GM19099 (cell line): ENCODE results near the gene FMN1.

ENCODE experiments used
- POLR2A ChIP-seq: IDR thresholded peaks from 3 replicates; pipeline ENCODE4 v1.6.1; 2011; ENCODE audit warnings: low read depth; ENCODE audit not compliant: insufficient read length; ENCODE audit errors: extremely low read depth

FMN1 gene

DNA sequence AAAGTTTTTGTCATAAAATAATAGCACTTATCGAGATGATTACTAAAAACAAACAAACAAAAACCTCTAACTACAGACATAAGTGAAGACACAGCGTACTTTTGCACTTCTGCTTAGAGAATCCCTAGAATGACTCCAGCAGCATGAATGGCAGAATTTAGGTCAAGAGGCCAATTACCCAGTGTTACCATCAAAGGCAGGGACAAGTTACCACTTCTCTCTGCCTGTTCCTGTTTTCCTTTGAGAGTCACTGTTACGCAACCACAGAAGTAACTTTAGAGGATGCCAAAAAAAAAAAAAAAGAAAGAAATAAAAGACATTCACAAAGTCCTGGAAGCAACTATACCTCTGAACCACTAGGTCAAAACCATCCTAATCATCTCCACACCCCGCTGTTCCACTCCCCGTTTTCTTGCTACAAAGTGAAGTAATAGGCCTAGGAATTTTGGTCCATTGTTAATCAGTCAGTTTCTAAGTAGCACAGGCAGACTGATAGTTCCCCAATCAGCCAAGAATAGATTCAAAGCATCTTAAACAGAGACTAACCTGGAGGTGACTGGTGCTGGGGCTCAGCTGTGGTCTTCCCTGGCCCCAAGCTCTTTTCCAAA lies 41.9 kb downstream of the FMN1 start:
- TF ChIP-seq POLR2A, result no peak

DNA sequence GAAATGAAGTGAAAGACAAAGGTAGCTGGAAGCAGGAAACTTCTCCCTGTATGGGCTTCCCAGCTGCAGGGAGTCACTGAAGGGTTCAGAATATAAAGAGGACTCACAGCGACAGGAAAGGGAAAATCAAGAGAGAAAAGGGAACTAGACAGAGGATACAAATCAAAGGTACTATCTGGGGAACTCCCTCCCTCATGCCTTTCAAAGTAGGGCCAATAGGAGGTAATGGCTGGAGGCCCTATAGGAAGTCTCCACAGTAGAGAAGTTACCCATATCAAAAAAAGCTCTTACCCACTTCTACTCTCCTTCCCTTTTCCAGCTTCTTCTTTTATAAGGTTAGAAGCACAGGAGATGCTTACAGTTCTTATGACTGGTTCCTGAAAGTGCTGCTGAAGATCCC lies 43.5 kb downstream of the FMN1 start:
- TF ChIP-seq POLR2A, result no peak

DNA sequence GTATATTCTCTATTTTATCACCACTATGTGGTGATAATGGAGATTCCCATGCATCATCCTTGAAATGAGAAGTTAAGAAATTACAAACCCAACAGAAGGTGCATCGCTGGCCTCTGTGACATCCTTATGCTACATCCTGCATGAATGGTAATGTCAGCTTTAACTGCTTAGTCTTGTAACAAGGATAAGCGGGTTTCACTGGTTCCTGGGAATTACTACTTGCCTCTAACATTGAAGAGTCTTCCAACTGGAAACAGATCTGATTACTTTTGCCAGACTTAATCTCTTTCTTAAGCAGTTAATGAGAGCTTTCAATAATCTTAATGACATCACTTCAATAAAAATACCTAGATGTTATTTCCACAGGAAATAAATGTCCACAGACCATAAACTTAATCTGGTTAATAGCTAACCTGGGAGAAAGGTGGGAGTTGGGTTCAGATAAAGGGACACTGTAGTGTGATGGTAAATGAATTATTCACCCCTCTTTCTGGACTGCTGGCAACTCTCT lies 44.0 kb downstream of the FMN1 start:
- no peak for TF ChIP-seq POLR2A

- TF ChIP-seq POLR2A, result no peak
These were observed 44.6 kb downstream of the FMN1 start for GRCh38 chr15:33149919-33150318.

DNA sequence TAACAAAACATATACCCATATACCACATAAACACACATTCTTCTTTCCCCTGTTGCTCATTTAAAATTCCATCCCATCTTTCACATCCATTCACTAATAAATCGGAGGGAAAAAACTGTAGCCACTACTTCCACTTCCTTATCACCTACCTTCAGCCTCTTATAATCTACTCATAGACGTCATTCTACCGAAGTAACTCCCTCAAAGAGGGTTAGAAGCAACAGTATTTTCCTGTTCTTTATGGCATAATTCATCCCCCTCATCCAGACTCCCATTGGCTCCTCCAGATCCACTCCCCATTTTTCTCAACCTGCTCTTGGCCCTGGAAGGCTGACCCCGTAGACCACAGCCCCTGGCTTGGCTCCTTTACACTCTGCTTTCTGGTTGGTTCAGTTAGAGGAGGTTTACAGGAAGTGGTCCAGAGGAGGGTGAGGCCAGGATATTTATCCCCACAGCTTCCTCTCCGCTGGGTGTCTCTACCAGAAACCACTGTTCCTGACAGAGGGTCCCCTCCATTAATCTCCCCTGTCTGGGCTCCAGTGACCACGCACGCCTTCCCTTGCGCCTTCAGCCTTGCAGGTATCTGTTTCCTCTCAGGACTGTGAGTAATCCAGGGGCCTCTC lies 46.3 kb downstream of the FMN1 start:
- TF ChIP-seq POLR2A, result no peak

- TF ChIP-seq POLR2A, result no peak
These were observed 48.5 kb downstream of the FMN1 start for GRCh38 chr15:33146051-33146450.

- no peak for TF ChIP-seq POLR2A
These were observed 49.1 kb downstream of the FMN1 start for GRCh38 chr15:33145447-33145846.

- TF ChIP-seq POLR2A, result no peak
These were observed 51.8 kb downstream of the FMN1 start for GRCh38 chr15:33142708-33143107.

DNA sequence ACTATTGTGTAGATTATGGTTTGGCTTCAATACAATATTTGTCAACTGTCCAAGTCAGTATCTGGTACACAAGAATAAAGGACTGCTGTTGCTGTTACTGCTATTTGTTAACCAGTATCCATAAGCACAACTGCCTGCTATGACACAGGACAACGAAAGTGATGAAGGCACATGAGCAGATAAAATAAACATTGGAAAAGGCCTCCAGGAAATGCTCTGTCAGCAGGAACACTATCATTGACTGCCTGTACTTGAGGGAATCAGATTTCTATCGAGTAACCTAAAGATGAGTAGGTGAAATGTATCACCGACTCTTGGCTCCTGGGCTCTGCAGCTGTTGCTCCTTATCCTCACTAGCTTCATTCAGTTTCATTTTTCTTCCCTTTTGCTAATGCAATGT lies 56.5 kb downstream of the FMN1 start:
- TF ChIP-seq POLR2A, result no peak

DNA sequence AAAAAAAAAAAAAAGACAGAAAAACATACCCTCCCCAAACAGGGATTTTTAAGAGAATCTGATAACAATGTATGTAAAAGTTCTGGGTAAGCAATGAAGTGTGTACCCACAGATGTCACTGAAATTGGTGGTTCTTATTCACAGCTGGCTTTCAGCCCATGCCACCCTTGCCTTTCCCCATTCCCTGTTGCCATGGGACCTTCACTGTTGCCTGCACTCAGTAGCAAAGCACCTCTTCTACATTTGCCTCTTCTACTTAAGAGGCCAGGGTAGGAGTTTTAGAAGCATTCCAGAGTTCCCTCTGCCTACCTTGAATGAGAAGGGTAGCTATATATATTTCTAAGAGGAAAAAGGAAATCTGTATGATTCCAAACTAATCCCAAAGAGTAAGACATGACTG lies 57.4 kb downstream of the FMN1 start:
- TF ChIP-seq POLR2A, result no peak

GRCh38 chr15:33136353-33136752 lies 58.2 kb downstream of the FMN1 start:
- no peak for TF ChIP-seq POLR2A

DNA sequence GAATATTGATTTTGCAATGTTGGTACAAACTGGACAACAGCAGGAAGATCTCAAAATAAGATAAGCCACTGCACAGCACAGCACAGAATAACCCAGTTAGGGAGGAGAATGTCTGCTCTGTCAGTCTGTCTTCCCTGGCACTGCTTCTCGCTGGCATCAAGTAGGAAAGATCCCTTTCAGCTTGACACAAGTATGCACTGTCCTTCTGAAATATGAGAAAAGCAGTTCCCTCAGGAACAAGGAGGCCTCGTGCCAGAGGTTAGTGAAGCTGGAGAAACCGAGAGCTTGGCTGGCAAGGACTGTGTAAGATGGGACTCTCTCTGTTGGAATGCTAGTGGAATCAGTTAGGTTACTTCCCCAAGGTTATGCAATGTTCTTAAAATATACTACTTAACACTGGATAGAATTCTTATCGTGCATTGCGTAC lies 59.1 kb downstream of the FMN1 start:
- no peak for TF ChIP-seq POLR2A

DNA sequence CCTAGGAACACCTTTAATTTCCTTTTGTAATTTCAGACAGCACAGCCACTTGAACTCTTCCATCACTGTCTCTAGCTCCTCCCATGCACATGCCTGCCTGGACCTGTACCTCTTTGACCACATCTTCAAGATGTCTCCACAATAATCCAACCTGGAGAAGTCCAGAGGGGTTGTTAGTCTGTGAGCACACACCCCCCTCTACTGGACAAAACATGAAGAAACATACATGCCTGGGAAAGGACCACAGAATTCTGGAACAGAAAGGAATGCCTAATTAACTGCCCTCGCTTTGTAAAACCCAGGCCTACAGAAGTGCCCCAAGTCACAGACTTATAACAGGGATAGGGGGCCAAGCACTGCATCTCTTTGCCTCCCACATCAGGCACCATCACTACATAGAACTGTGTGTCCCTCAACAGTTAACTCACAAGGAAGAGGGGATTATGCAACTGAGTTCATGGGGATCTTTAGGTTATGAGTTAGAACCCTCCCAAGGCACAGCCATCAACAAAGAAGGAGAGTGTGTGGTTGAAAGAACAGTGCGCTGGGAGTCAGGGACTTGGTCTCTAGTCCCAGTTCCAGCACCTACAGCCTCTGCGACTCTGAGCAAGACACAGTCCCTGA lies 61.7 kb downstream of the FMN1 start:
- TF ChIP-seq POLR2A, result no peak

DNA sequence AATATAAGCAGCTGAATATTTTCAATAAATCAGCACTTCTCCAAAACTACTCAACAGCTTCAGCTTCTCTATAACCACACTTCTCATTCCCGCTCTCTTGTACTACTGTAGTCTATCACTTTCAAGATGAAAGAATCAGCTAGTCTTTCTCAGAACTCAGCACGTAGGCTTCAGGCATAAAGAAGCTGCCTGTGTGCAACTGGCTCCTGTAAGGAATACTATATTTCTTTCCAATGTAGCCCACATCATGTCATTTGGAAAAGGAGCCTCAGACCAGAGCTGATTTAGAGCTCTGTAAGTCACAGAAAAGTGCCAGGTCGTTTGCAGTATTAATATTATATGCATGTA lies 62.3 kb downstream of the FMN1 start:
- no peak for TF ChIP-seq POLR2A

GRCh38 chr15:33131552-33132232 lies 62.8 kb downstream of the FMN1 start:
- no peak for TF ChIP-seq POLR2A

DNA sequence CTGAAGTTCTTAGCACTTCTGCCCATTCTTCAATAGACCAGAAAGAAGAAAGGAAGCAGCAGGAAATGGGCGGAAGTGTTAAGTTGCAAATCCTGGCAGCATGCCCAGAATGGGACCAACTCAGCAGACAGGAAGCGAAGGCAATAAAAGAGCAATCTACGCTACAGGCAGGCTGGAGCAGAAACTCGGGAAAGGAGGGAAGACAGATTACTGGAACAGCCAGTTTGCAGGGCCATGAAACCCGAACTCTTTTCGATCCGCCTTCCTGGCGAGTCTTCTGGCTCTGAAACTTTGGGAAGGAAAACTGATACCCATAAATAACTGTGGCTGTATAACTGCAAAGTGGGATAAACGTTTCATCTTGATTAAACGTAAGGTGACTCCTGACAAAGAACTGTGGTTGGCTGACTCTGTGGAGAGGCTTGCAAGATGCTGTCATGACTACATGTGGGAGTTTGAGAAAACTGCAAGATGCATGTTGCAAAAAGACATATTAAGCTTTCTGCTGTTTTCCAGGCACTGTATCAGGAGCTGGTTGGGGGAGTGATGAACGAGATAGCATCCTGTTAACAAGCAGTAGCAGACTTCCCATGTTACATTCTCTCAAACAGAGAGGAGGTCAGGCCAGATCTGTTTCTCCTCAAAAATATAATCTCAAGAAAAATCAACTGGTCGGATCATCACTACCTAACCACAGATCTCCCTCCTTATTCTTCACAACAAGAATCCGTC lies 67.8 kb downstream of the FMN1 start:
- no peak for TF ChIP-seq POLR2A
